KMS-11 (cell line): ENCODE results near the gene CEP70.
"Not testable (repeated sequence)": the region's sequence is repeated elsewhere in the genome, so short reads cannot be mapped to it uniquely, and the experiment has no call there.

Experiments
- H2AFZ ChIP-seq: fragments of 200-600 bp; sonication (generic); 2 replicates; pipeline ENCODE4 v1.6.1; 2016; ENCODE audit warnings: antibody characterized with exemption, mixed run types, low read depth
- H3K27ac ChIP-seq: fragments of 200-600 bp; sonication (generic); 2 replicates; pipeline ENCODE4 v1.6.1; 2016; ENCODE audit warnings: mild to moderate bottlenecking, mixed run types
- H3K27me3 ChIP-seq: fragments of 200-600 bp; sonication (generic); 2 replicates; pipeline ENCODE4 v1.6.1; 2017; ENCODE audit warnings: mild to moderate bottlenecking, low read depth, mixed run types, moderate library complexity; ENCODE audit not compliant: insufficient read depth
- H3K36me3 ChIP-seq: fragments of 200-600 bp; sonication (generic); 2 replicates; pipeline ENCODE4 v1.6.1; 2017; ENCODE audit warnings: mild to moderate bottlenecking, mixed run types; ENCODE audit not compliant: insufficient read depth
- H3K4me1 ChIP-seq: fragments of 200-600 bp; sonication (generic); 2 replicates; pipeline ENCODE4 v1.6.1; 2016; ENCODE audit warnings: mild to moderate bottlenecking, low read depth, mixed run types; ENCODE audit not compliant: poor library complexity, severe bottlenecking
- H3K4me2 ChIP-seq: fragments of 200-600 bp; sonication (generic); 2 replicates; pipeline ENCODE4 v1.7.0; 2016; ENCODE audit warnings: mild to moderate bottlenecking, mixed run types
- H3K4me3 ChIP-seq: fragments of 200-600 bp; sonication (generic); IDR thresholded peaks from 2 replicates; pipeline ENCODE4 v1.6.1; 2017; ENCODE audit warnings: low read depth, low read length, mixed read lengths; ENCODE audit not compliant: insufficient read depth
- H3K79me2 ChIP-seq: fragments of 200-600 bp; sonication (generic); 2 replicates; pipeline ENCODE4 v1.6.1; 2016; ENCODE audit warnings: low read depth, mixed run types; ENCODE audit not compliant: insufficient read depth
- H3K9ac ChIP-seq: fragments of 200-600 bp; sonication (generic); 2 replicates; pipeline ENCODE4 v1.6.1; 2016; ENCODE audit warnings: mild to moderate bottlenecking, mixed run types
- H4K20me1 ChIP-seq: fragments of 200-600 bp; sonication (generic); 2 replicates; pipeline ENCODE4 v1.6.1; 2016; ENCODE audit warnings: mild to moderate bottlenecking, mixed run types; ENCODE audit not compliant: insufficient read depth
- CTCF ChIP-seq: fragments of 200-600 bp; sonication (generic); conservative IDR thresholded peaks from 2 replicates; pipeline ENCODE4 v1.6.1; 2017; ENCODE audit warnings: low read depth, mild to moderate bottlenecking, antibody characterized with exemption, low read length, moderate library complexity, mixed read lengths

Gene CEP70

GRCh38 chr3:138567403-138567802 lies 26.7 kb downstream of the CEP70 start:
- TF ChIP-seq CTCF, result no peak
- no peak overlapping the region for H3K9ac ChIP-seq
- no peak overlapping the region for H3K4me2 ChIP-seq
- H3K4me1 ChIP-seq, result peaks cover 38% of the 10 kb centered on the region
- no peak overlapping the region for H2AFZ ChIP-seq
- no peak overlapping the region for H3K4me3 ChIP-seq
- H3K36me3 ChIP-seq, result no peaks in the 10 kb centered on the region
- no peaks in the 10 kb centered on the region for H3K27me3 ChIP-seq
- no peaks in the 10 kb centered on the region for H3K79me2 ChIP-seq
- no peaks in the 10 kb centered on the region for H4K20me1 ChIP-seq
- H3K27ac ChIP-seq, result no peak overlapping the region

GRCh38 chr3:138566293-138566692 lies 27.8 kb downstream of the CEP70 start:
- not testable (repeated sequence) for H4K20me1 ChIP-seq, H3K9ac ChIP-seq, H3K27ac ChIP-seq, H3K27me3 ChIP-seq, H3K4me3 ChIP-seq, H3K4me2 ChIP-seq, H2AFZ ChIP-seq, H3K36me3 ChIP-seq, H3K79me2 ChIP-seq
- H3K4me1 ChIP-seq, result peaks cover 28% of the 10 kb centered on the region

- not testable (repeated sequence) for H4K20me1 ChIP-seq, H2AFZ ChIP-seq, H3K27me3 ChIP-seq
Observed at GRCh38 chr3:138562902-138563301, 31.2 kb downstream of the CEP70 start.

GRCh38 chr3:138560501-138560900 lies 33.6 kb downstream of the CEP70 start:
- peaks cover 11% of the 10 kb centered on the region for H3K4me1 ChIP-seq
- H2AFZ ChIP-seq, result no peak overlapping the region
- no peaks in the 10 kb centered on the region for H4K20me1 ChIP-seq
- H3K4me3 ChIP-seq, result no peak overlapping the region
- no peak for TF ChIP-seq CTCF
- H3K27me3 ChIP-seq, result no peaks in the 10 kb centered on the region
- no peak overlapping the region for H3K4me2 ChIP-seq
- no peaks in the 10 kb centered on the region for H3K36me3 ChIP-seq
- no peak overlapping the region for H3K9ac ChIP-seq
- H3K27ac ChIP-seq, result no peak overlapping the region
- H3K79me2 ChIP-seq, result no peaks in the 10 kb centered on the region

More at GRCh38 chr3:138562902-138563301, 31.2 kb downstream of the CEP70 start:
- H3K79me2 ChIP-seq, H3K9ac ChIP-seq, H3K4me3 ChIP-seq, H3K27ac ChIP-seq, H3K36me3 ChIP-seq: not testable (repeated sequence)
- peaks cover 11% of the 10 kb centered on the region for H3K4me1 ChIP-seq
- H3K4me2 ChIP-seq, result 0 out of 2 replicates have a peak overlapping the region, but pooled peaks have one; percentile 25

GRCh38 chr3:138559134-138559533 lies 34.9 kb downstream of the CEP70 start:
- H3K4me3 ChIP-seq, result no peak overlapping the region
- TF ChIP-seq CTCF, result no peak
- H3K27ac ChIP-seq, result no peak overlapping the region
- no peak overlapping the region for H3K4me2 ChIP-seq
- no peak overlapping the region for H3K9ac ChIP-seq
- no peaks in the 10 kb centered on the region for H4K20me1 ChIP-seq
- no peaks in the 10 kb centered on the region for H3K36me3 ChIP-seq
- H3K4me1 ChIP-seq, result peaks cover 11% of the 10 kb centered on the region
- H2AFZ ChIP-seq, result no peak overlapping the region
- no peaks in the 10 kb centered on the region for H3K27me3 ChIP-seq
- no peaks in the 10 kb centered on the region for H3K79me2 ChIP-seq

GRCh38 chr3:138554775-138555174 lies 39.3 kb downstream of the CEP70 start:
- not testable (repeated sequence) for H4K20me1 ChIP-seq, H3K27me3 ChIP-seq, H3K4me1 ChIP-seq, H3K27ac ChIP-seq, H3K36me3 ChIP-seq, H3K4me2 ChIP-seq, H2AFZ ChIP-seq, H3K4me3 ChIP-seq, H3K79me2 ChIP-seq, H3K9ac ChIP-seq

- not testable (repeated sequence) for H3K4me2 ChIP-seq, H4K20me1 ChIP-seq, H3K4me3 ChIP-seq, H2AFZ ChIP-seq, H3K27me3 ChIP-seq, H3K9ac ChIP-seq, H3K36me3 ChIP-seq, H3K27ac ChIP-seq, H3K4me1 ChIP-seq, H3K79me2 ChIP-seq
Observed at GRCh38 chr3:138550958-138551357, 43.1 kb downstream of the CEP70 start.
